Measurements from ENCODE around the gene MSI2.

MSI2 gene

GRCh38 chr17:57309479-57309878 lies 53.2 kb downstream of the MSI2 start:
- Histone ChIP-seq H3K27me3 (no peaks in the 10 kb centered on the region), H3K4me1 (no peaks in the 10 kb centered on the region; the same call in 1 of the 2 replicates), H3K4me3 (ENCODE audit: low read depth, low read length) (no peak overlapping the region), H3K36me3 (peaks cover 49% of the 10 kb centered on the region), H3K9me3 (no peaks in the 10 kb centered on the region)
- DNase-seq = no peak
- TF ChIP-seq CTCF (IDR thresholded peaks at IDR 0.05; ENCODE audit: low read depth, low read length) = no peak

GRCh38 chr17:57311281-57312216 lies 55.2 kb downstream of the MSI2 start:
- no peaks in the 10 kb centered on the region for H3K27me3 ChIP-seq
- peaks cover 3% of the 10 kb centered on the region; the same call in 1 of the 2 replicates for H3K4me1 ChIP-seq
- no peaks in the 10 kb centered on the region for H3K9me3 ChIP-seq
- TF ChIP-seq CTCF (IDR thresholded peaks at IDR 0.05; ENCODE audit: low read depth, low read length) = no peak
- no peak for DNase-seq
- H3K36me3 ChIP-seq = peaks cover 38% of the 10 kb centered on the region
- H3K4me3 ChIP-seq (ENCODE audit: low read depth, low read length) = no peak overlapping the region

GRCh38 chr17:57312242-57312641 lies 55.9 kb downstream of the MSI2 start:
- TF ChIP-seq CTCF (IDR thresholded peaks at IDR 0.05; ENCODE audit: low read depth, low read length) = no peak
- Histone ChIP-seq H3K27me3 (no peaks in the 10 kb centered on the region), H3K36me3 (peaks cover 32% of the 10 kb centered on the region), H3K4me1 (peaks cover 3% of the 10 kb centered on the region; the same call in 1 of the 2 replicates), H3K9me3 (no peaks in the 10 kb centered on the region), H3K4me3 (ENCODE audit: low read depth, low read length) (no peak overlapping the region)
- no peak for DNase-seq

- Histone ChIP-seq H3K27me3 (no peaks in the 10 kb centered on the region), H3K9me3 (no peaks in the 10 kb centered on the region), H3K36me3 (peaks cover 26% of the 10 kb centered on the region), H3K4me1 (0 out of 2 replicates have a peak, but pooled peaks cover 3% of the 10 kb centered on the region), H3K4me3 (ENCODE audit: low read depth, low read length) (no peak overlapping the region)
- no peak for TF ChIP-seq CTCF (IDR thresholded peaks at IDR 0.05; ENCODE audit: low read depth, low read length)
- DNase-seq = no peak
These were observed 56.9 kb downstream of the MSI2 start for GRCh38 chr17:57313097-57313835.

- no peaks in the 10 kb centered on the region for H3K9me3 ChIP-seq
- no peak for TF ChIP-seq CTCF (IDR thresholded peaks at IDR 0.05; ENCODE audit: low read depth, low read length)
- H3K4me1 ChIP-seq = 0 out of 2 replicates have a peak, but pooled peaks cover 3% of the 10 kb centered on the region
- H3K27me3 ChIP-seq = no peaks in the 10 kb centered on the region
- H3K4me3 ChIP-seq (ENCODE audit: low read depth, low read length) = no peak overlapping the region
- no peak for DNase-seq
- peaks cover 28% of the 10 kb centered on the region for H3K36me3 ChIP-seq
These were observed 59.0 kb downstream of the MSI2 start for GRCh38 chr17:57315061-57316015.
